GM18909 (cell line): Measurements from ENCODE around the gene GBE1.
"Not testable (repeated sequence)": the region's sequence is repeated elsewhere in the genome, so short reads cannot be mapped to it uniquely, and the experiment has no call there.

Experiments
- ATAC-seq: cut with Tn5 transposase; IDR thresholded peaks from one replicate; pipeline ENCODE4 v1.9.1; 2021; ENCODE audit warnings: mild to moderate bottlenecking; ENCODE audit not compliant: unreplicated experiment, poor library complexity

Gene GBE1

GRCh38 chr3:81760924-81761903 lies at the start of gene GBE1:
Gene GBE1, minus strand, starts transcription at chr3:81761645. Its CDS starts 128 bp downstream, at chr3:81761517.
- peak; percentile 90 for ATAC-seq

GRCh38 chr3:81808900-81809299 lies 47.5 kb upstream of the GBE1 start:
- no peak for ATAC-seq

GRCh38 chr3:81799403-81799802 lies 38.0 kb upstream of the GBE1 start:
- no peak for ATAC-seq

- ATAC-seq: peak; percentile 58
These were observed 32.0 kb upstream of the GBE1 start for GRCh38 chr3:81793410-81793809.

- no peak for ATAC-seq
These were observed 28.7 kb upstream of the GBE1 start for GRCh38 chr3:81790117-81790516.

GRCh38 chr3:81789691-81790090 lies 28.2 kb upstream of the GBE1 start:
- ATAC-seq: no peak

GRCh38 chr3:81788610-81789009 lies 27.2 kb upstream of the GBE1 start:
- ATAC-seq: peak; percentile 82

GRCh38 chr3:81788044-81788443 lies 26.6 kb upstream of the GBE1 start:
- peak; percentile 55 for ATAC-seq

- ATAC-seq: no peak
These were observed 21.1 kb upstream of the GBE1 start for GRCh38 chr3:81782585-81782984.

- no peak for ATAC-seq
These were observed 17.3 kb upstream of the GBE1 start for GRCh38 chr3:81778678-81779182.

GRCh38 chr3:81776643-81777042 lies 15.2 kb upstream of the GBE1 start:
- no peak for ATAC-seq

GRCh38 chr3:81770710-81771109 lies 9.3 kb upstream of the GBE1 start:
- ATAC-seq: no peak

GRCh38 chr3:81769299-81769698 lies 7.9 kb upstream of the GBE1 start:
- no peak for ATAC-seq

- not testable (repeated sequence) for ATAC-seq
These were observed 5.9 kb upstream of the GBE1 start for GRCh38 chr3:81767250-81767859.

GRCh38 chr3:81765400-81765799 lies 4.0 kb upstream of the GBE1 start:
- no peak for ATAC-seq

GRCh38 chr3:81764665-81765064 lies 3.2 kb upstream of the GBE1 start:
- no peak for ATAC-seq

GRCh38 chr3:81764002-81764401 lies 2.6 kb upstream of the GBE1 start:
- ATAC-seq: no peak

- no peak for ATAC-seq
These were observed 1.6 kb upstream of the GBE1 start for GRCh38 chr3:81763001-81763400.

GRCh38 chr3:81761904-81762580 lies 597 bp upstream of the GBE1 start:
- no peak for ATAC-seq

GRCh38 chr3:81760215-81760614 lies 1.2 kb downstream of the GBE1 start:
- ATAC-seq: no peak

GRCh38 chr3:81758771-81759170 lies 2.7 kb downstream of the GBE1 start:
- ATAC-seq: not testable (repeated sequence)
